DMS114 treated with DMSO at 0.1 percent for 48 hours (cell line): ENCODE measurements around the gene MMS19.
A peak's percentile ranks its signal among the peaks of the same experiment; 100 is the strongest.
"Not testable (repeated sequence)": the region's sequence is repeated elsewhere in the genome, so short reads cannot be mapped to it uniquely, and the experiment has no call there.

Source experiments
- DNase-seq: peaks from one replicate; lab custom pipeline; 2025; ENCODE audit not compliant: unreplicated experiment; lab: John Stamatoyannopoulos, UW

The MMS19 gene

GRCh38 chr10:97427571-97428179, 70.5 kb downstream of the MMS19 start:
- no peak for DNase-seq

DNA sequence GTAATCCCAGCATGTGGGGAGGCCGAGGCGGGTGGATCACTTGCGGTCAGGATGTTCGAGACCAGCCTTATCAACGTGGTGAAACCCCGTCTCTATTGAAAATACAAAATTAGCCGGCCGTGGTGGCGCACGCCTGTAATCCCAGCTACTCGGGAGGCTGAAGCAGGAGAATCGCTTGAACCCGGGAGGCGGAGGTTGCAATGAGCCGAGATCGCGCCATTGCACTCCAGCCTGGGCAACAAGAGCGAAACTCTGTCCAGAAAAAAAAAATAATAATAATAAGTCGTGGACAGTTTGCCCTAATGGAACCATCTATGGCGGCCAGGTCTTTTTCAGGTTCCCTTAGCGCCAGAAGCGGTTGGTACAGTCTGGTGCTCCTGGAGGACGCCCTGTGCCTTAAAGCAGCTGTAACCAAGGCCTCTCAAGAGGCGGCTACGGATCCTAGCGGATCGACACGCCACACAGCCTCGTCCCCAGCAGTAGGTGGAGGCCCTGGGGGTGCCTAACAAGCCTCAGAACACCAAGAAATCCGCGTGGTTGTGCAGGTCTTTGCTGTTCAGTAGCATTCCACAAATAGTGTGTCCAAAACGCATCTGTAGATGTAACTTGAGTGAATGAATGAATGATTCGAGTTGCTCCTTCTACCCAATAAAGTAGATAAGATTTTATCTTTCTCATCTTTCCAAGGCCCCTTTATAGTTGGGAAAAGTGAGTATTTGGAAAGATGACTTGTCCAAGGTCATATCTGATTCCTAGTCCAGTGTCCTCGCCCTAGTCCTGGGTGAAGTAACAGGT, 71.2 kb downstream of the MMS19 start:
- no peak for DNase-seq

DNA sequence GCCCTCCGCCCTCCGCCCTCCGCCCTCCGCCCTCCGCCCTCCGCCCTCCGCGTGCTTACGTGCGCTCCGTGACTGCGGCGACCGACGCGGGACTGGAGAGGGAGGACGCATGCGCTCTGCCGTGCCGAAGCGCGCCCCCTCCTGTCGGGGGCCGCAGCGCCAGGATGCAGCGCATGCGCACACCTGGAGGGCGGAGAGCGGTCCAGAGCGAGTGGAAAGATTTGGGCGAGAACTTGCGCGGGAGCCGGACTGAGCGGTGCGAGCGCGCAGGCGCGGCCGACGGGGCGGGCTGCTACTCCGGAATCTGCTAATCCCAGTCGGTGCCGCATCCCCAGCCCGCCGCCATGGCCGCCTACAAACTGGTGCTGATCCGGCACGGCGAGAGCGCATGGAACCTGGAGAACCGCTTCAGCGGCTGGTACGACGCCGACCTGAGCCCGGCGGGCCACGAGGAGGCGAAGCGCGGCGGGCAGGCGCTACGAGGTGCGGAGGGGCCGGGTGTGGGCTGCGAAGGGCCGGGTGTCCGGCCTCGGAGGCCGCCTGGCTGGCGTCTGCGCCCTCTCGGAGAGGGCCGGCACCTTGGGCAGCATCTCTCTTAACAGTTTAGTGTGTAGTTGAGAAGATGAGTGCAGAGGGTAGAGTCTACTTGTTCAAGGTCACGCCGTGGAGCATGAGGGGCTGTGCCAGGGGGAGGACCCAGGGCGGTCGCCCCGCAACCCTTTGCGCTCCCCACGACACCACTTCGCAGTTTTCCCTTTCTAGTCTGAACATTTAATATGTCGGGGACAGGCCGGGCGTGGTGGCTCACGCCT, 72.1 kb downstream of the MMS19 start, which contains the start of gene PGAM1:
Gene PGAM1 (plus strand): TSS at position 228 of the 812 bp plus-strand sequence. CDS start 117 bp downstream, at position 345.
- peak; percentile 96 for DNase-seq

GRCh38 chr10:97423757-97424098, 74.5 kb downstream of the MMS19 start:
- not testable (repeated sequence) for DNase-seq

- DNase-seq, result no peak
These were observed 81.7 kb downstream of the MMS19 start for GRCh38 chr10:97416565-97416964.

GRCh38 chr10:97412891-97413304, 85.3 kb downstream of the MMS19 start:
- no peak for DNase-seq

GRCh38 chr10:97411406-97411805, 86.8 kb downstream of the MMS19 start:
- DNase-seq, result no peak

GRCh38 chr10:97408496-97408992, 89.7 kb downstream of the MMS19 start:
- no peak for DNase-seq
